NCI-H1092 (cell line): ENCODE results near the gene IDH2.
A peak's percentile ranks its signal among the peaks of the same experiment; 100 is the strongest.

Experiments
- DNase-seq: peaks from one replicate; lab custom pipeline; 2025; lab: John Stamatoyannopoulos, UW

The IDH2 gene

DNA sequence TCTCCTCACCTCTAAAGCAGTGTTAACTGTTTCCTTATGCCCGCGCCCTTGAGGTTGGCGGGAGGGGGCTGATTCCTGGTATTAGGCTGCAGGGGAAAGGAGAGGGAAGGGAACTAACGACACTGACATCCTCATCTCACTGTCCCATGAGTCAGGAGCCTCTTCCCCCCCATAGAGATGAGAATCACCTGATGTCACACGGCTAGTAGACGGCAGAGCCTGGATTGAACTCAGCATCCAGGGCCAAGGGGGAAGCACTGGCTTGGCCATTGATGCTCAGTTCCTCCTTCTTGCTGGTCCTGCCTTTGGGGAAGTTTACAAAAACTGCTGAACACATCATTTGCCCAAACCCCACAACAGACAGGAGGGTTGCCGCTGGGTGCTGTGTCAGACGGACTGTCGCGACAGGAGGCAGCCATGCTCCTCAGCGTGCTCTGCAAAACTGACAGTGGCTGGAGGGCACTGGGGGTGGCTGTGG lies 38.5 kb downstream of the IDH2 start:
- DNase-seq, result no peak

DNA sequence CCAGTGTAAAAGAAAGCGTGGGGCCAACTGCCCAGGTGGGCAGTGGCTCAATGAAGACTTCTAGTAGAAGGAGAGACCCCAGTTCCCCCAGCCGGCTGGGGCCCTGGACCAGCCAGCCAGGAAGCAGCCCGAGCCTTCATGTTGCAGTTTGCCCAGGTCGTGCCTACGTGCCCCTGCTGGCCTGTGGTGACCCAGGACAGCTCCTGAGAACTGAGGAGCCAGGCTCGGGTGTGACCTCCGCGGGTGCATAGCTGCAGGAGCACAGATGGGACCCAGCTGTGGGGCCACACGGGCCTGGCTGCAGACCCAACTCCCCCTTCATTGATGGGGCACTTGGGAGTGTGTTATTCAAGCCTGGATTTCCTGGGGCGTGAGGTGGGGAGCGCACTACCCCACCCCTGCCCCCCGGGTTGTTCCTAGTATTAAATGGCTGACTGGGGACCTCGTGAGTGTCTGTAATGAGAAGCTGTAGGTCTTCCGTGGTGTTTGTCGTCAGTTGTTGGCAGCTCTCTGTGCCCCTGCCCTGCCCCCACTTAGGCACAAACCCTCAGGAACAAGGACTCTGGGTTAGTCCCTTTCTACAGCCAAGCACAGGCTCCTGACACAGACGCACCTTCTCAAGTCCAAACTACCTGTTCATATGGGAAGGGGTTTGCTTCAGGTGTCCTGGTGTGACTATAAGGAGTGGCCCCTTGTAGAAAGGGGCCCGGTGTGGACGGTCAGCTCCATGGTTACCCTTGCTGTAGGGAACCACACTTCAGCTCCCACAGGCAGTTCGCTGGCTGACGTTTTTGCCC lies 39.1 kb downstream of the IDH2 start:
- DNase-seq, result no peak

DNA sequence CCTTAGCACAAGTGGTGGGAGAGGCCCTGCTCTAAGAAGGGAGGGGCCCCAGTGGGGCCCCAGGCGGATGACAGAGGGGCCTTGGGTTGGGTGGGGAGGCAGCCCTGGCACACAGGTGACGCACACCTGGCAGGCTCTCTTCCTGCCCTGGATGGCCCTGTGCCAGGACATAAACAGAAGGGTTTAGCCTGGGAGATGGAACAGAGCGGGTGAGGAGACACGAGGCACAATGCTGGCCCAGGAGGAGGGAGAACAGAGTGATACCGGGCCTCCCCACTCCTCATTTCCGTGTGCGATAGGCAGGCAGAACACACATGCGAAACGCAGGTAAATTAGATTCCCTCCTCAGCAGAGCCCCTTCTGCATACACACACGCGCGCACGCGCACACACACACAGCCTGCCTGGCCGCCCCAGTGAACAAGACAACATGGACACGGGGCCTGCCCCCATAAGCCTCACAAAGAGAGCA lies 39.8 kb downstream of the IDH2 start:
- peak; percentile 16 for DNase-seq

DNA sequence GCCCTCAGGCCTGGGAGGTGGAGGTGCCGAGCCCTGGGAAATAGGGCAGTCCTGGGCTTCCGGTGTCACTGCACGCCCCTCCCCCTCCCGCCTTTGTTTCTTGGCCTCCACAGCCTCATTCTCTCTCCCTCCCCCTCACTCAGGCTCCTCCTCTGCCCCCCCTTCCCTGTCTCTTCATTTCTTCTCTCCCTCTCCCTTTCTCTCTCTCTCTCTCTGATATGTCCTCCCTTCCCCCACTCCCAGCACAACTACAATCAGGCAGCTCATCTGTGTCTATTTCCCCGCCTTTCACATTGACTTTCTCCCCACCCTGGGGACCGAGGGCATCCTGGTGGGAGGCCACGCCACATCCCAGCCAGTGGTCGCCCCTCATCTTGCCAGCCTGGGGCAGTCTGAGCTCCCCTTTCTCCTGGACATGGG lies 40.2 kb downstream of the IDH2 start:
- DNase-seq, result no peak

DNA sequence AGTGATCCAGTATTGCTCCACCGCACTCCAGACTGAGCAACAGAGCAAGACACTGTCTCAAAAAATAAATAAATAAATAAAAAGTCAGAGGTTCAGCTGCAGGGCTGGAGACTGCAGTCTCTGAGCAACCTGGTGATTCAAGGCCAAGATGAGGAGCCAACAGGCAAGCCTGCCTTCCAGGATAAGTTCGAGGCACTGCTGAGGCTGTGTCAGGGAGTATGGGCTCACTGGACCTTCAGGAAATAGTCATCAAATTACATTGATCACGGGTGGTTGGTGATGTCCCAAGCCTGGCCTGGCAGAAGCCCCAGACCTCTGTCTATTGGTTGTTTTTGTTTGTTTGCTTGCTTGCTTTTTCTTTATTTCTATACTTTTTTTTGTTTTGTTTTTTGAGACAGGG lies 41.5 kb downstream of the IDH2 start:
- no peak for DNase-seq

DNA sequence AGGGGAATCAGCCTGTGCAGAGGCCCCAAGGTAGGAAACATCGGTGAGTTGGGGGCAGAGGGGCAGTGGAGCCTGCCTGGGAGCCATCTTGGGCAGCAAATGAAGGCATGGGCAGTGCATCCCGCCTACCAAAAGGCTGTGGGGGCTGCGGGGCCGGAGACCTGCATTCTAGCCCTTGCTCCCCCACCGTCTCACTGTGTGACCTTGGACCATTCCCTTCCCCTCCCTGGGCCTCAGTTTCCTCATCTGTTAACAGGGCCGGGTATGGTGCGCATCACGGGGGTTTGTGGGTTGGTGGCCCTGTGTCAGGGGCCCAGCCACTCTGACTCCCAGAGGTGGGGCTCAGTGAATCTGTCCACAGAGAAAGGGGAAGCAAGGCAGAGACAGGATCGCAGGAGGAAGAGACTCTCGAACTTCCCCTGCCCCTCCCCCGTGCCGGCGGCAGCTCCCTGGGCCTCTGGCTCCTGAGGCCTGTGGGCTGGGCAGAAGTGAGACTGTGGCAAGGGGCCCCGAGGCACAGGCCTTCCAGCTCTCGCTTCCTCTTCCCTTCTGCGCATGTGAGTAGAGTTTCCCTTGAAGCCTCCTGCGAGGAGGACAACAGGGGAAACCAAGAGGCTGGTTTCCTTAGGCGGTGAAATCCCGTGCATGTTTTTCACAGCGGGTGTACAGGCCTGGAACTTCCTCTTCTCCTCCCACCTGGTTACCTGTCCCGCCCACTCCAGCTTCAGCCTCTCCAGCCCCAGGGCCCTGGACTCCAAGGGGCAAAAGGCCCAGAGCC lies 42.9 kb downstream of the IDH2 start:
- no peak for DNase-seq

DNA sequence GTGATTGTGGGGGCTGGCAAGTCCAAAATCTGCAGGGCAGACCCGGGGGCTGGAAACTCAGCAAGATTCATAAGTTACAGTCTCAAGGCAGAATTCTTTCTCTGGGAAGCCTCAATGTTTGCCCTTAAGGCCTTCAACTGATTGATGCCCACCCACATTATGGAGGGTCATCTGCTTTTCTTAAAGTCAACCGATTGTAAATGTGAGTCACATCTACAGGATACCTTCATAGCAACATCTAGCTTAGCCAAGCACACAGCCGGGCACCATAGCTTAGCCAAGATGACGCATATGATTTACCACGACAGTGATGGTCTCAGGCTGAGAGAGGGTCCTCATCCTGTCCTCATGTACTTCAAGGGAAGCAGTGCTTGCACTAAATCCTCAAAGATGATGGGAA lies 43.5 kb downstream of the IDH2 start:
- no peak for DNase-seq

DNA sequence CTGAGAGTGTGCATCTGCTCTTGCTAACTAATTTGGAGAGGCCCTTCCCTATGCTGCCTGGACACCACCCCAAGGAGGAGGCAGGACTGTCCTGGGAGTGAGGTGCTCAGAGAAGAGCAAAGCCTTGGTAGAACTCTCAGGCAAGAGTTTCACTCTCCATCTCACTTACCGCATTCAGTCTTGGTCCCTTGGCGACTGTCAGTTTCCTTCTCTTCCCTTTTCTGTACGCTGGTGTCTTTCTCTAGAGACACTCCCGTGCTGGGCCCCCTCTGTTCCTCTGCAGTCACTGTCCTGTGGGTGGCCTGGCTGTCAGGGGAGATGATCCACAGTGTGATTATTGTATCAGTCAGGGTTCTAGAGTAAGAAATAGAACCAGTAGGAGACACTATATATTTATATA lies 44.0 kb downstream of the IDH2 start:
- DNase-seq, result no peak

DNA sequence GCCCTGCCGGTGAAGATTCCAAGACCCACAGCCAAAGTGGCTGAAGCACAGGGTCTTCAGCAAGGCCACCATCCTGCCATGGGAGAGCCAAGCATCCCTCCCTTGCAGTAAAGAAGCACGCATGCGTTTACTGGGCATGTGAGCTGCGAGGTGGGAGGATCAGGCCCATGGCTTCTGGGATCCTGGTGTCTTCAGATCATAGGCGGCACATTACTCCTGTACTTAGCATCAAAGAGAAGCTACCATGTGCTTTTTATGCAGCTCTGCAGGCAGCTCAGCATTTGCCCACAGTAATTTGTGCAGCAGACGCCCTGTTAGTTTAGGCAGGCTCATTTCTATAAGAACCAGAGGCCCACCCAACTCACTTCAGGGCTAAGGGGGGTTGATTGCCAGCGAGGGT lies 45.7 kb downstream of the IDH2 start:
- DNase-seq, result no peak

DNA sequence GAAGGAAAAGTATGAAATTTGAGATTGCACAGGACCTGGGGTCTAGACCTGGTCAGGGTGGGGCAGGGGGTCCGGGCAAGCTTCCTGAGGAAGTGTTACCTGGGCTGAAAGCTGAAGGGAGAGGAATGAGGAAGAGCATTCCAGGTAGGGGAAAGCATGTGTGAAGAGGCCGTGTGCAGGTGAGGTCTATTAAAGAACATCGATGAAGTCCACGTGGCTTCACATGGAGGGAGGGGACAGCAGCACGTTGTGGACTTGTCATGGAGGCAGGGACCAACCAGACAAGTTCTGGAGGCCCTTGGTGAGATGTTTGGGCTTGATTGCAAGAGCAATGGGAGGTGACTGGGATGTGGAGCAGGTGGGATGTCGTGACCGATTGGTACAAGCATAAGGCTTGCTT lies 47.1 kb downstream of the IDH2 start:
- no peak for DNase-seq

DNA sequence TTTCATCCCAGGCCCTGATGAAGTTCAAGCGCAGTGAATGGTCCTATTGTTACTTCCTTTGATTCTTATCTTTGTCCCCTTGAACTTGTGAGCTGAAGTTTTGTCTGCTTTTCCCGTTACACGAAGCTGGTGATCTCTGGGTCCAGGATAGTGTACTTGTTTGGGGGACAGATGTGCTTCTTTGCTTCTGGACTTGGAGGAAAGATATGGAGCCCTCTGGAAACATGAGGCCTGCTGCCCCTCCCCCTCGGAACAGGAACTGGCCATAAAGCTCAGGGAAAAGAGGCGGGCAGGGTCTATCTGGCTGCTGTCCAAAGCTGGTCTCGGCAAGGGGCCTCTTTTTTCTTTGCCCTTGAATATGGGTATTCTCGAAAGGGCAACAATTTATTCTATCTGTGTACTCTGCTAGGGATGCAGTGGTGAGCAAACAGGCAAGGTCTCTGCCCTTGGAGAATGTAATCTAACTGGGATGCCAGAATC lies 47.6 kb downstream of the IDH2 start:
- peak; percentile 45 for DNase-seq

DNA sequence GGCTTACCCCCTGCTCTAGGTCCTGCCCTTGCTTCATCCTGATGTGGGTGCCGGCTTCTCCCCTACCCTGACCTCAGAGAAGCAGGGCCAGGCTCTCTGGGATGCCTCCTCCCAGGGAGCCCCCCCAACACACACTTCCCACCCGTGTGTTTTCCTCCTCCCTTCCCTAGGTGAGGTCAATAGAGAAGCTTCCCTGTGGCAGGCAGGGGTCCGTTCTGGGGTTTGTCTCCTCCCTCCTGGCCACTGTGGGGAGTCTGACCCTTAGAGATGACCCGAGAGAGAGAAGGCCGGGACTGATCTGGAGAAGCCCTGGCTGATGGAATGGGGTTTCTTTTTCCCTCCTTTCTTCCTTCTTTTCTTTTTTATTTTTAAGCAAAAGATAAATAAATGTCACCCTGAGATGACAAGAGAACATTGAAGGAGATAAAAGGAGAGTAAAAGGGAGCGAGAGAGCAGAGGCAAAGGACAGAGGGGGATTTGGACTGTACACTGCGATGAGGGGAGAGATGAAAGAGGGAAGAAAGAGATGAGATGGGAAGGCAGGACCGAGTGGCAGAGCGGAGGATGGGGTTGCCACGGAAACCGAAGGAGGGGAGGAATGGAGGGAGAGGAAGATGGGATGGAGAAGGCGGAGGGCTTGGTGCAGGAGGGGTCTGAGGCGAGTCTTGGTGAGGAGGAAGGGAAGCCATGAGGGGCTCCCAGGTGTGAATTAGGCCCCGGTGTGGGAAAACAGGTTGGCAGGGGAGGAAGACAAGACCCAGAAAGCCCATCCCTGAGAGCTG lies 48.4 kb downstream of the IDH2 start:
- no peak for DNase-seq

DNA sequence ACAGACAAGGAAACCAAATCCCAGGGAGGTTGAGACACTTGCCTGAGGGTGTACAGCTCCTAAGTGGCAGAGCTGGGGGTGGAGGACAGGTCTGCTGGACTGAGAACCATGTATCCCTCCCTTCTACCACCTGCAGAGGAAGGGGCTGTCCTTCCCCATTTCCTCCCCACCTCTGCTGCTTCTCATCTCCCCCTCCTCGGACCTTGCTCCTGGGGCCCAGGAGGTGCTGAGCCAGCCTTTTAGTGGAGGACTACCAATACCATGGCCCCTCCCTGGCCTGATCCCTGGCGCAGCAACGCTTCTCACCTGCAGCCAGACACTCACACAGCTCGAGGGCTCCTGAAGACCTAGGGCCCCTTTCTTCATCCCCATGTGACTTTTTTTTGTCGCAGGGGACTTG lies 50.4 kb downstream of the IDH2 start:
- DNase-seq, result no peak

DNA sequence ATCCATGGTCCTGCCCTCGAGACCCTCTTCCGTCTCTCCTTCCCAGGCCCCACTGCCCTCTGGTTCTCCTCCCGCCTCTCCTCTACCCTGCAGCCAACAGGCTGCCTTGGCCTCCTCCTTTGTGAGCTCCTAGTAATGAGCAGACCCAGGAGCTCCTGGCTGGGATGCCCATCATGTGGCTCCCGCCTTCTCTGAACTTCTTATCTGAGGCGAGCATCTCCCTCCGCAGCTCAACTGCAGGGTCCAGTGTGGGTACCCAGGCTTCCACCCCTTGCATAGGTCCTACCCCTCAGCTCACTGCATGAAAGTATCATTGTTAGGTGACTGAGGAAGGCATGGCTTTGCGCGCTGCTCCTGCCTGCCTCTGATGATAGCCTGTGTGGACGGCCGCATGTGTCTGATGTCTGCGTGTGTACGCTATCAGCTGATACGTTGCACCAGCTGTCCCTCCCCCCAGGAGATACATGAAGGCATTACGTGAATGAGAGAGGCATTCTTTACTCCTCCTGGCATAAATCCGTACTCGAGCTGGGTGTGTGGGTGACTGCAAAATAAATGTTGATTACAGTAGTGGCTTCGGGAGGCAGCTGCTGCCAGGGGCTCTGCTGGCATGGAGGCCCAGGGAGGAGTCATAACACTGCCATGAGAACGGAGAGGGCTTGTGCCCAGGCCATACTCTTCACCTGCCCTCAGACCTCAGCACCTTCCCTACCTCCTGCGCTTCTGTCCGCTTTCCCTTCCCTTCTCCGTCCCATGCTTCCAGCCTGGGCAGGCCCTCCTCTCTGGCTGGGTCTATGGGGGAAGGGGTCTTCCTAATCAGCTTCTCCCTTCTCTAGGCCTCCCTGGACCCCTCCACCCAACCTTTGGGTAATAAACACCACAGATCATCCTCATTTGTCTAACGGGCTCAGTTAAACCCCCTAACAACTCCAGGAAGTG lies 52.3 kb downstream of the IDH2 start:
- DNase-seq, result no peak

DNA sequence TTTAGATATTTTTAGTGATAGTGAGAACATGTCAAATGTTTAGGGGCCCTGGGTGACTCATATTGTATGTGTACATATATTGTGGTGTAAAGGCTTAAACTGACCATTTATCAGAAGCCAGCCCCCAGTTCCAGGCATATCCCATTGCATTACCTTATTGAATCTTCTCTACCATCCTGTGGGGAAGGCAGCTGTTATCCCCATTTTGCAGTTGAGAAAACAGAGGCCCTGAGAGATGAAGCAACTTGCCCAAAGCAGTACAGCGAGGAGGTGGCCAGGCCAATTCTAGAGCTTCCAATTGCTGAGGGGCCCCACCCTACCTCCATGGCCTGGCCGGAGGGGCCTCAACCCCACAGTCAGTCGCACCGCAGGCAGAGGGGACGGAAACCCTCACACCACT lies 53.2 kb downstream of the IDH2 start:
- no peak for DNase-seq

DNA sequence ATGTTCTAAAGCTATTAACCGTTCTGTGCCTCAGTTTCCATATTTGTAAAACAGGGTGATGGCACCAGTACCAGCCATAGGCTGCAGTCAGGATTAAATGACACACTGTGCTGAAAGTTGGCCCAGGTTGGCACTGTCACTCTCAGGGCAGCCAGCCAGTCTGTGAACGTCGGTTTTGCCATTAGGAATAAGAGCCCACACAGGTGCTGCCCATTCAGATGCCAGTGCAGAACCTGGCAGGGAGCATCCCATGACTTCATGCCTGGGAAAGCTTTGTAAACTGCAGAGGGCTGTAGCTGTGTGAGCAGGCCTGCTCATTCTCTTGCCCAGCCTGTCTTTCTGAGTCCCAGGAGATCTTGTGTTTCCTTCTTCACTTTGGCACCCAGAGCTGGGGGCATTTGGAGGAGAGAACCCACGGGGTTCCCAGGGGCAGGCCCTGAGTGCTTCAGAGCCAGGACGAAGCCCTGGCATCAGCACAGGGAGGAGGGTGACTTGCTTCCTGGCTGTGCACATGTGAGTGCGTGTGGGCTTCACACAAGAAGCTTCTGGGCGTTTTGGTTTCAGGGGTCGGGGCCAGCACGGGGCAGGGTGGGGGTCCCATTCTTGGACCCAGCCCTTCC lies 54.2 kb downstream of the IDH2 start:
- no peak for DNase-seq

DNA sequence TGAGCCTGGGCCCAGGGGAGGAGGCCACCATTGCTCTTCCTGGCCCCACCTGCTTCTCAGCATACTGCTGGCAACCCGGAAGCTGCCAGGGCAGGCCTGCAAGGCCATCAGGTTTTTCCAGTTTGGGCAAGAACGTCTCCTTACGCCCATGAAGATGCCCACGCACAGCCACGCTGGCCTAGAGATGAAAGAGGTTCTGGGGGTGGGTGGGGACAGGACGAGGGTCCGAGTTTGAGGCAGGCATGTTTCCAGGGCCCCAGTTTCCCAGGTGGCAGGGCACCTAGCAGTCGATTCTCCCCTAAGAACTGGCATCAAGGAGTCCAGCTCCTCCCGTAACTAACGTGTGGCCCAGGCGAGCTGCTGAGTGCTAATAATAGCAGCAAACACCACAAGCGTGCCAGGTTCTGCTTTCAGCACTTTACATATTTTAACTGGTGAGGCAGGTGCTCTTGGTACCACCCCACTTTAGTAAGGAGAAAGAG lies 55.3 kb downstream of the IDH2 start:
- DNase-seq, result no peak

DNA sequence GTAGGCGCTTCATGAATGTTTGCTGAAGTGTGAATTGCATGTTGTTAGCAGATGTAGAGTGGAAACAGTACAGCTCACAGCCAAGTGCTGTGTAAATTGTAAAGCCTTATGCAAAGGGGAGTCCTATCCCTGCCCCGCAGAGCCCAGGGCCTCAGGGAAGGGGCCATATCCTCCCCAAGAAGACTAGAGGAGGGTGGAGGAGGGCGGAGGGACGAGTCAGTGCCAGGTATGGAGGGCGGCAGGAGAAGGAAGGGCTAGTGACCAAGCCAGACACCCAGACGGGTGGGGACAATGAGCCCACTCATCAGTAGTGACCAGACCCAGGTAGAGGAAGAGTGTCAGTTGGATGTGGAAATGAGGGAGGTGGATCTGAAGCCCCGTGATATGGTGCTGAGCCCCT lies 56.0 kb downstream of the IDH2 start:
- DNase-seq, result no peak

DNA sequence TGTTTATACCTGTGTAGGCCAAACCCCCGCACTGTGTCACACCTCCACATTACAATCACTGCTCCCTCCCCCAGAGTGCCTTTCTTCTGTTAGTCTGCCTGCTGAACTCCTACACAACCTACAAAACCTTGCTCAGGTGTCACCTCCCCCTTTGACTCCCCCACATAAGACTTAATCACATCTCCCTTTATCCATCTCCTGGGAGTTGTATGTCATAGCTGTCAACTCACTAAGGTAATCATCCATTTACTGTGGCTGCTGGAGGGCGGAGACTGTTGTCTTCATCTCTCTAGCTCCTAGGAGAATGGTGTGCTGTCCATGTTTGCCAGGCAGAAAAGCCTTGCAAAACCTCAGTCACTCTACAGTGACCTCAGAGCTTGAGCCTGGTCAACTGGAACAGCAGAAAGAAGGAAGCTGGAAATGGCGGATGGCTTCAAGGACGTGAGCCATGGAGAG lies 57.3 kb downstream of the IDH2 start:
- no peak for DNase-seq

DNA sequence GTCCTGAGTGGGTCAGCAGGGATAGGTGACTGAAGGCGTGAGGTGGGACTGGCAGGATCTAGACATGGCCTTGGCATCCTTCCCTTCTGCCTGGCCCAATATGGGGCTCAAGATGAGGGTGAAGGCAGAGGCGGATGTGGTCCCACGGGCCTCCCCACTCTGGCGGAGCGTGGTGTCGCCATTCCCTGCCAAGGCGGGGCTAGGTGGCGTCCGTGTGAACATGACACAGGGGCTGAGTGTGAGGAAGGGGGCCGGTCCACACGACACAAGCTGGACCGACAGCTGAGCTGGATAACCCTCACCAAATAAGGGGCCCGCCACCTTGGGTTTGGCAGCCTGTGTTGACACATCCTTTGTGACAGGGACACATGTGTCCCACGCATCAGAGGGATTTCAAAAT lies 58.1 kb downstream of the IDH2 start:
- no peak for DNase-seq
